ENCODE results near the gene COL24A1.

- TF ChIP-seq YY1 (IDR thresholded peaks at IDR 0.05; ENCODE audit: insufficient read depth, insufficient read length) = no peak
- TF ChIP-seq SUZ12 (IDR thresholded peaks at IDR 0.05; ENCODE audit: extremely low read depth, insufficient read depth, insufficient read length) = no peak
These were observed 332.3 kb downstream of the COL24A1 start for GRCh38 chr1:85824066-85824840.

Data from NT2/D1 (cell line).